Hypothalamus (tissue), 51 donors: ENCODE results near the gene SLC2A13.
"Not testable (repeated sequence)": the region's sequence is repeated elsewhere in the genome, so short reads cannot be mapped to it uniquely, and the experiment has no call there.

Source experiments
- DNase-seq, 51 donors: peaks; one replicate each; lab custom pipeline; 2025; lab: John Stamatoyannopoulos, UW

Gene SLC2A13

DNA sequence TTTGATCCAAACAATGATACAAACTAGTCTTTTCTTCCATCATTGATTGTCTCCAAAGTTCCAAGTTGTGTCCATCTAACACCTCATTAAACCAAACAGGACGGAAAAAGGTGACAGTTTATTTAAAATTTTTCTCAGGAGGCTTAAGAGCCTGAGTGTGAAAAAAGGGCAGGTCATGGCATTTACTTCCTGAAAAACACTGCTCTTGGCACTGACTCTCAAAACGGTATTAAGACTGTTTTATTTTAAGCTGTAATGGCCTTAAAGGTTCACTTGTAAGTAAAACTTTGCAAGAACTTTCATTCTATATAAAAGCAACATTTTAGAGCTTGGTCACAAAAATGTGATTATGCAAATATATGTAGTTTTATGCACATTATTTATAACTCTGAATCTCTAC lies 222.5 kb downstream of the SLC2A13 start:
- no peak for DNase-seq

DNA sequence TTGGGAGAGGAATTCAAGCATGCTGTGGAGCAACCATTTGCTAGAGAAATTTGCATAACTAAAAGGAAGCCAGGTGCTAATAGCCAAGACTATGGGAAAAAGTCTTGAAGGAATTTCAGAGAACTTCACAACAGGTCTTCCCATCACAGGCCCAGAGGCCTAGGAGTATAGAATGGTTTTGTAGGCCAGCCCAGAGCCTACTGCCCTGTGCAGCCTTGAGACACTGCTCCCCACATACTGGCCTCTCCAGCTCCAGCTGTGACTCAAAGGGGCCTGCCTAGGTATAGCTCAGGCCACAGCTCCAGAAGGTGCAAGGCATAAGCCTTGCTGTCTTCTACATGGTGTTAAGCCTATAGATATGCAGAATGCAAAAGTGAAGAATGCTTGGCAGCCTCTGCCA lies 227.1 kb downstream of the SLC2A13 start:
- DNase-seq: no peak

DNA sequence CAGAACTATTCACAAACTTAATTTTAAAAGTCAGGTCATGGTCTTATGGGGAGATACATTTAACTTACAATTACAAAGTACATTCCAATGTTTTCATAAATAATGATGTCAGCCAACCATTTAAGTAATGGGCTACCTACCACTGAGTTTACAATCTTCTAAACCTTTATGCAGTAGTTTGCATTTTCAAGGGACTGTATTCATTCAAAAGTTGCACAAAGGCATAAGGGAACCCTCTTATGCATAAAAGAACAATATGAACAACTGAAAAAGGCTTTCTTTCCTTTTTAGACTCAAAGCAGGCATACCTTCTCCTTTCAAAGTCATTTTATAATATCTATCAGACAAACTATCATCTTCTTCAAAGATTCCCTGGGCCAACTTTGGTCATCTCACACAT lies 230.2 kb downstream of the SLC2A13 start:
- DNase-seq: no peak

DNA sequence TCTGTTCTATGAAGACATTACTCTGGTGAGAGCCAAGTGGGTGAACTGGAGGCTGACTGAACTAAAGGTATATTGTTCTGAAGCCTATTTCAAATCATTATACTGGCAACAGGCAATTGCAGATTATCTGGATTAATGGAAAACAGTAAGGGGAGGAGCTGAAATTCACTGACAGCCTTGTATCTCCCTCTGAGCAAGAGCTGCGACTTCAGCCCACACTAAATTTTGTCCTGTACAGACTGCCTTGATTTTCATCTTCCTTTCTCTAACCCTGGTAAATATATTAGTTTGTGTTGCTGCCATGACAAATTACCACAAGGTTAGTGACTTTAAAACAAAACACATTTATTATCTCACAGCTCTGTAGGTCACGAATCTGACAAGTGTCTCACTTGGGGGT lies 231.1 kb downstream of the SLC2A13 start:
- no peak for DNase-seq

DNA sequence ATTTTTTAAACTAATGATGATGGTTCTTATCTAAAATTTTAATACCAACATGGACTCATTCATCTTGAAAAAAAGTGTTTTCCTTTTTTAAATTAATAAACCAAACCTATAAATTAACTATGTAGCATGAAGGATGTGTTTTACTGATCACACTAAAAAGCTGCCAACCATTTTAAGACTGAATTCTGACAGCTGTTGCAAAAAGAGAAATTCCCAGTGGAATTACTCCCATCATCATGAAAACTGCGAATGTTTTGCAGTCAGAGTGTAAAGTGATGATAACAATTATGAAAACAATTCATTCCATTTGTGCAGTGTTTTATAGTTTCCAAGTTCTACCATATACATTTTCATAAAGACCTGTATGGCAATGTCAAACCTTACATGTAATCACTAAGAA lies 232.8 kb downstream of the SLC2A13 start:
- DNase-seq: no peak

DNA sequence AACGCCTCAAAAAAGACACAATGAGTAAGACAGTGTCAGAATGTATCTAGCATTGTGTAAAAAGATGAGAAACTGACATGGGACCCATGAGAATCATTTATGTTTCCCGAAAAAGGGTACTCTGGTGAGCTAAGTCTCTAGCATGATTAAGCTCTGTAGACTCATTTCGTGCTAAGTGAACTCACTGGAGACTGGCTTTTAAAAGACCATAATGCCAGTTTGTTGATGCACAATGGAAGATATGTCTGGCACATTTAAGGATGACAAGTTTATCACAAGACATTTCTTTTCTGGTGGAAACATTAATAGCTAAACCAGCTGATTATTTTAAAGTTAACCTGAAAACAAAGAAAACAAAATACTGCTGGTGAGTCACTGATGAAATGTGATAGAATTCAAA lies 233.5 kb downstream of the SLC2A13 start:
- DNase-seq: no peak

DNA sequence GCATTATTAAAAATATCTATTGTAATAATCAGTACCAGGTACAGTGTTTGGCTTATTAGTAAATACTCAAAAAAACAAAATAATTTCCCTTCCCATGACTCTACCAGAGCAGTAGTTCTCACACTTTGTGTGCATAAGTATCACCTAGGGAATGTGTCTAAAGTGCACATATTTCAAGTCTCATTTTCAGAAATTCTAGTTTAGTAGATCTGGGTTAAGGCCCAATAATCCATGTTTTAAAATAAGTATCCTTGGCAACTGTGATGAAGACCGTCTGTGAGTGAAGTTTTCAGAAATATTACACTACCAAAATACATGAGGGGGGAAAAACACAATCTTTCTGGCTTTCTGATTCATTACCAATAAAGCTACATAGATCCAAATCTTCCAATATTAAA lies 237.6 kb downstream of the SLC2A13 start:
- no peak for DNase-seq

DNA sequence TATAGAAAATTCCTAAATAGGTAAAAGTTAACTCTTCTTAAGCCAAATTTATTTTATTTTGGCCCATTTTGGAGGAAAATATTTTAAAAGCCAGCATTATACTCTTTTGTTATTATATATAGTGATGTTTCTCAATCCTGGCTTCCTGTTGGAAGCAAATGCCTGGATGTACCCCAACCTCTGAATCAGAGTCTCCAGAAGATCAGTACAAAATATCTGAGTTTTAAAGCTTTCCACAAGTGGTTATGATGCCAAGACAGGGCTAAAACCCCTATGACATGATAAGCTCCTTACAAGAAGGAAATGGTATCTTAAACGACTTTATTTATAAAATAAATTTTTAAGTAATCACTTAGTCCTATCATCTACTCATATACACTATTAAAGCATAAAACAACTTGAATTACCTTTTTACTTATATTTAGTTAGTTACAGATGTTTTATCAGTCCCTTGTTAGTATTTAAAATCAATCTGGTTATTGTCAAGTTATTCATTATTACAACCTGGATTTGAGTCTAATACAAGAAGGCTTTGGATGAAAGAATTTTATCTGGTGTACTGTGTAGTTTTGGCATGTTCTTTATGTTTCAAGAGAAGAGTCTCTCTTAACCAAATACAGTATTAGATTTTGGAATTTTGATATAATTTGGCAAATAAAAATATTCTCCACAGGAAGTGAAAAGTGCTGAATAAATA lies 238.1 kb downstream of the SLC2A13 start:
- no peak for DNase-seq

DNA sequence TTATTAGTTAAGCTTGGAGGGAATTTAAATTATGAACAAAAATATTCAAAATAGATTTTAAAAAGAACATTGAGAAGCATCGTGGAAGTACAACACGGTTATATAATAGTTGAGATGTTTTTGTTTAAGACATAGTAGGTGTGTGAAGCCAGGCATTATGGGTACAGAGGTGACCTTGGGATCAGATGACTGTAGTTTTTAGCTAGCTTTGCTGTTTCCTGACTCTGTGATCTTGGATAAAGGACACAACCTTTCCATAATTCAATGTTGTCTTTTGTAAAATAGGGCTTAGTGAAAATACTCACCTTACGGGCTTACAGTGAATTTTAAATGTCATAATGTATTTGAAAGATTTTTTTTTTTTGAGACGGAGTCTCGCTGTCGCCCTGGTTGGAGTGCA lies 239.7 kb downstream of the SLC2A13 start:
- DNase-seq: no peak

DNA sequence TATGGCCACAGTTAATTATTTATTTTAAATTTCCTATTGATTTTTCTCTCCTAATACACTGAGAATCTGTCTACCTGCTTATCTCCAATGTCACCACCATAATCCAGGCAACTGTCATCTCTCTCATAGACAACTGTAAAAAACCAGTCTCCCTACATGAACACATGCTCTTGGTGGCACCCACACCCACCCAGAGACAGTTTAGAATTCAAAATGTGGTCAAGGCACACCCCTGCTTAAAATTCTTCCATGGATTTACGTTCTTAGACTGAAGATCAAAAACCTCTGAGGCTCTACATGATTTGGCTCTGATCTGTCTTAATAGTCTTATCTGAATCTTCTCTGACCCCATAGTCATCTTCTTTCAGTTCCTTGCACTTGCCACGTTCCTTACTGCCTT lies 245.2 kb downstream of the SLC2A13 start:
- no peak for DNase-seq

DNA sequence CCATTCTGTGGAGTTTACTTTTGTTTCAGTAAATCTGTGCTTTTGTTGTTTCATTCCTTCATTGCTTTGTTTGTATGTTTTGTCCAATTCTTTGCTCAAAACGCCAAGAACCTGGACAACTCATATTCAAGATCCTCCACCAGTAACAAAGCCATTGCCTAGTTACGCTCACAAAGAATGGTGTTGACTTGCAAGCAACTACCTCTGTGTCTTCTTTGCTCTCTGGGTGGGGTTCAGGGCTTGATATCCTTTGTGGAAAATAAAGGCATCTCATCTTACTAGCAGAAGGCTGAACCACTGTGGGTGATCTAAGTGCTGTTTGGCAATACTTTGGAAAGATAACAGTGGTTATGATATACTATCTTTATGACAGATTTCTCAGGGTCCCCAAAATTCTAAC lies 252.9 kb downstream of the SLC2A13 start:
- no peak for DNase-seq

DNA sequence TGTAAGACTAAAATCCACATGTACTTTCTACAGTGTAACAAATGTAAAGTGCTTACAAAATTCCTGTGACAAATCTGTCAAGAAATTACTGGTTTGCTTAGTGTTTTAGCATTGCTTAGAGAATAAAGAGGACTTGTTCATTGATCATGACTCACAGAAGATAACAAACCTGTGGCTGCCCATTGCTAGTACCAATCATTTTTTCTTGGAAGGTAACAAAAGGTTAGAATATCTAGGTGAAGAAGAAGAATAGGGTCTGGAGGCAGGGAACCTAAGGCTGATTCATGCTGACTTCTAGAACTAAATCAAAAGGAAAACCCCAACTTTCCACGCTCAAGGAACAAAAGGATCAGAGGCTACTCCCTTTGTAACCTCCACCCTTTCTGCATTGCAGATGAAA lies 253.5 kb downstream of the SLC2A13 start:
- DNase-seq: no peak

DNA sequence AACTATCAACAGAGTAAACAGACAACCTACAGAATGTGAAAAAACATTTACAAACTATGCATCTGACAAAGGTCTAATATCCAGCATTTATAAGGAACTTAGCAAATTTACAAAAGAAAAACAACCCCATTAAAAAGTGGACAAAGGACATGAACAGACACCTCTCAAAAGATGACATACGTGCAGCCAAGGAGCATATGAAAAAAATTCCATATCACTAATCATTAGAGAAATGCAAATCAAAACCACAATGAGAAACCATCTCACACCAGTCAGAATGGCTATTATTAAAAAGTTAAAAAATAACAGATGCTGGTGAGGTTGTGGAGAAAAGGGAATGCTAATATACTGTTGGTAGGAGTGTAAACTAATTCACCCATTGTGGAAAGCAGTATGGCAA lies 257.7 kb downstream of the SLC2A13 start:
- not testable (repeated sequence) for DNase-seq

DNA sequence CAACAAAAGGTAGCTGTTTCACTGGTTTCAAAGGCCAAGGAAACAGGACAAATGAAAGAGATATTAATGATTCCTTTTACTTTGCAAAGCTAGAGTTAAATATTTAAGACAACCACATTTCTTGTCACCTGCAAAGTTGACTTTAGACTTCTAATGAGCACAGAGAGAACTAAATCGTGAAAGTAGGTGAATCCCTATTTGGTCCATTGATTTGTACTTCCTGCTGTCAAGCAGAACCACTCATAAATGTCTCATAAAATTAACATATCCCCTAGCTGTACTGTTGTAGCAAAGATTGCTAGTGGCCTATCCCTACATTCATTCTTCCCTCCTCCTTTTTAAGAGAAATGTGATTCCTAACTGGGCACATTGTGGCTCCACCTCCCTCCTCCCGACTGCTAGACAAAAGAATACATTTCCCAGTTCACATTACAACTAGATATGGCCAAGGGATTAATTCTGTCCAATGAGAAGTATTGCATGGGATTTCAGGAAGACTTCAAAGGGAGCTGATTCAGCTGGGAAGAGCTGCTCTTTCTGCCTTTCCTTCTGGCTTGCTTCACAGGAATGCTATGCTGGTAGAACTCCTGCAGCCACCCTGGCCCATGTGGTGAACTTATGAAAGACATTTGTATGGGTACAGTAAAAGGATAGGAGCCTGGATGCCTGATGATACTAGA lies 258.8 kb downstream of the SLC2A13 start:
- DNase-seq: no peak

DNA sequence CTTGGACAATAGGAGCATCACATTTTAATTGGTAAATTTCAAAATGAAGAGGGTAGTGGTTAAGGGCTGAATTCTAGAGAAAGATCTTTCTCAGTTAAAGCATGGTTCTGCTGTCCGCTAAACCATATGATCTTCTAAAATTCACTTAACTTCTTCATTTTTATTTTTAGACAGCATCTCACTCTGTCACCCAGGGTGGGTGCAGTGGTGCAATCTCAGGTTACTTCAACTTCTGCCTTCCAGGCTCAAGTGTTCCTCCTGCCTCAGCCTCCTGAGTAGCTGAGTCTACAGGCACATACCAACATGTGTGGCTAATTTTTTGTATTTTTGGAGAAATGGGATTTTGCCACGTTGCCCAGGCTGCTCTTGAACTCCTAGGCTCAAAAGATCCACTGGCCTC lies 259.6 kb downstream of the SLC2A13 start:
- DNase-seq: no peak

DNA sequence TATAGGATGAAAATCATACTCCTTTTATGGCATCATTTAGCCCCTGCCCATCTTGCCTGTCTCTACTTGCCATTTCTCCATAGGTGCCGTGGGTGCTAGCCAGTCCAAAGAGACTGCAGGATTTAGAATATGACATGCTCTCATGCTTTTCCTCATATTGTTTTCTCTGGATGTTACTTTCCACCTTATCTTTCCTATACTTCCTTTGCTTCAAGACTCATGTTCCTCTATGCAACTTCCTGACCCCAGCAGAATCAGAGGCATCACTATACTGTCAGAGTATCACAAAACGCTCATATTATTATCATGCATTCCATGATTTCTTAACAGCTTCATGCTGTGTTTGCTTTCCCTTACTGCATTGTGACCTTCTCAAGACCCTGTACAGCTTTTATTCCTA lies 265.5 kb downstream of the SLC2A13 start:
- no peak for DNase-seq

DNA sequence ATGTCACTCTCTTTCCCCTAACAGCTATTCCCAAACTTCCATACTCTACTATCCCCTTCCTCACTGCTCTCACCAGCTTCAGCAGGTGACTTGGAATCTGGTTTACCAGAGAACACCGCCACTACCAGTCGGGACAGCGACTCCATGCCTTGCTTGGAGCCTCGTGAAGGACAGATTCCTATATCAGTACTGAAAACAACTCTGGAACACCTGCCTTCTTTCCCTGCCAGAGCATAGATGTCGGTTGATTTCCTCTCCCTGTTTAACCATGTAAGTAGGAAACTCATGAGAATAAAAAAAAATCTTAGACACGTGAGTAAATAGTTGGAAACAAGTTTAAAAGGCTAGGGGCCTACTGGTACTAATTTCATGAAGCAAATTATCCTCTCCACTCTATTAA lies 266.8 kb downstream of the SLC2A13 start:
- no peak for DNase-seq

DNA sequence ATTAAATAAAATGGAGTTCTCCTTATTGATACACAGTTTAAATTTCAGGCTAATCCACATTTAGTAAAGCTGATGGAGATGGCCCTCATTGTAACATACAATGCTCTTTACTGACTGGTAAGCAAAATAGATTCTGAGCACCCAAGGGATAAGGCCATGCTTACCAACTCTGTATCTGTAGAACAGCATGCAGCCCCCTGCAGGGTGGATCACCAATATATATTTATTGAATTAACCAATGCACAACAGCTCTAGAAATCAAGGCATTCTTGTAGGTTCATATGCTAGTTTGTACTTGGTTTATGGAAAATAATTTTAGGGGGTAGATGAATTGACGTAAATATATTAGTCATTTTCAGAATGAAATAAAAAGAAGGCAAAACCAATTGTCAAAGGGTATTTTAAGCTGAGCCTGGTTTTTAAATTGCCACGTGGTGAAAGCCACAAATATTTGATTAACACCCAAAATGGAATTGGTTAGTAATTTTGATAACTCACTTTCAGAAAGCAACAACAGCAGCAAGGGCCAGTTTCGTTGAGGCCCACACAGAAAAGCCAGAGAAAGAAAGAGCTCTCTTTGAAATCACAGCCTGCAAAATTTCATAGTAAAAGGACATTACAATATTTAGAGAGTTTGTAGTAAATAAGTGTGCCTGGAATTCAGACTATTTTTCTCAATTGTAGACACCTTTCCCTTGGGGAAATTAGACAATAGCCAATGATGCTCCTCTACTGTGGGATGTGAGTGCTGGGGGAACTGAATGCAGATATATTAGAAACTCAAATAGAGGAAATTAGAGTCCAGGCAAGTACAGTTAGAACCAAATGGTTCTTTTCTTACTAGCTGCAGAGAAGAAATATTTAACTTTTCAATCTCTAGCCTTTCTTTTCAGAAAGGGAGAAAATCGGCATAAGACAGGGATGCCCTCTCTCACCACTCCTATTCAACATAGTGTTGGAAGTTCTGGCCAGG lies 270.1 kb downstream of the SLC2A13 start:
- DNase-seq: no peak

DNA sequence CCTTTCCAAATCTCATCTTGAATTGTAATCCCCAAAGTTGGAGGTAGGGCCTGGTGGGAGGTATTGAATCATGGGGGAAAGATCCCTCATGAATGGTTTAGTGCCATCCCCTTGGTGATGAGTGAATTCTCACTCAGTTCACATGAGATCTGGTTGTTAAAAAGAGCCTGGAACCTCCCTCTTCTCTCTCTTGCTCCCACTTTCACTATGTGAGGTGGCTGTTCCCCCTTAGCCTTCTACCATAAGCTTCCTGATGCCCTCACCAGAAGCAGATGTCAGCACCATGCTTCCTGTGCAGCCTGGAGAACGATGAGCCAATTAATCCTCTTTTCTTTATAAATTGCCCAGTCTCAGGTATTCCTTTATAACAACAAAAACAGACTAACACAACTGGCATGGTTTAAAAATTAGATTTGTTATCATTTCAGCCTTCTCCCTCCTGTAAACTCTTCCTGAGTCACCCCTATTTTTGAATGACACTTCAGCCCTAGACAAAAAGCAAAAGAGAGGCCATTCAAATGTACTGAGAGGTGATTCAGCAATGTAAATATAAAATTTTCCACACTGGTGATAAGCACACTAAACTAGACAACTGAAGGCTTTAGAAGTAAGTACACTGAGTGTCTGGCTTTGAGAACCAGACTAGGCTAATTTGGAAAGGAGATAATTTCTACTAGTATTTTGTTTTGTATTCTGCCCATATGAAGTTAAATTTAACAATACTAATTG lies 274.1 kb downstream of the SLC2A13 start:
- no peak for DNase-seq

DNA sequence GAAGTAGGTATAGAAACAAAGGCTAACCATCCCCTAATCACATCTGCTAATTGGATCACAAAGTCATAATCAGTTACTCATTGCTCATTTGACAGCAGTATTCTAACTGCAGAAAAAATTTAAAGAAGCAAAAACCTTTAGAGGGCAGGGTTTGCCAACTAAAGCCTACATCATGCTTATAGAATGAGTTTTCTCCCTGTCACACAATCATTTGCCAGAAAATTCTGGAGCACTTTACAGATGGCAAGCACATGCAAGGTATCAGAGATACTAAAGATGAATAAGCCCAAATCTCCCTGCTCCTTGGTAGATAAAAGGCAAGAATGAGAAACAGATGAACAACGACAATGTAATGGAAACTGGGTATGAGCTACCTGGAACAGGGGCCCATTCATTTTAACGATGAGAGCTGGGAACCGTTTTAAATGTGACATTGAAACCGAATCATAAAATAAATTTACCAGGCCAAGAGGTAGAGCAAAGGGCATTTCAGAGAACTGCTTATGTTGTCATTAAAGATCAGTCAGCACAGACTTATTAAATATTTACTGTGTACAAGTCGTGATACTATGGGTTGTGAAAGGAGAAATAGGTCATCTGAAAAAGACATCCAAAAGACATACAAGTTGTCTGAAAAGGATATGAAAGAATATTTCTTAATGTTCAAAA lies 274.9 kb downstream of the SLC2A13 start:
- DNase-seq: no peak
